Ovary (tissue), 9 donors: ENCODE results near the gene RAI14. TPM values are rescaled to one million over a fixed set of nuclear protein-coding genes. Genes with fewer than 3 reads are reported as not detected.
"Not testable (repeated sequence)": the region's sequence is repeated elsewhere in the genome, so short reads cannot be mapped to it uniquely, and the experiment has no call there.

Source experiments
- DNase-seq, 5 donors: peaks; one replicate each; pipeline ENCODE4 v3.0.0-alpha.2; 2019 to 2020
- H3K27ac ChIP-seq, 2 donors: fragments of 200-600 bp; one replicate each; pipeline versions ENCODE4 v1.5.1 to v1.8.0; 2019 to 2022
- H3K27me3 ChIP-seq: fragments of 200-600 bp; one replicate; pipeline ENCODE4 v1.8.0; 2022
- H3K36me3 ChIP-seq: fragments of 200-600 bp; sonication (generic); one replicate; pipeline ENCODE4 v1.5.1; 2019
- H3K4me1 ChIP-seq: one replicate; pipeline ENCODE4 v1.8.1; 2013; ENCODE audit warnings: mild to moderate bottlenecking, moderate library complexity; ENCODE audit not compliant: insufficient read depth
- H3K4me3 ChIP-seq: fragments of 200-600 bp; sonication (generic); one replicate; pipeline ENCODE4 v1.5.1; 2017
- H3K9me3 ChIP-seq, 2 donors: fragments of 200-600 bp in 1 of 2; sonication (generic) in 1 of 2; one replicate each; pipeline versions ENCODE4 v1.5.1 to v1.8.1; 2013 to 2019; ENCODE audit warnings: mild to moderate bottlenecking in 1 of 2, moderate library complexity in 1 of 2
- CTCF ChIP-seq, 3 donors: fragments of 450-650 bp in 2 of 3; fragments of 200-600 bp in 1 of 3; IDR thresholded peaks; one replicate each; pipeline versions ENCODE4 v1.5.1 to v1.8.0; 2016 to 2022; ENCODE audit warnings: antibody characterized with exemption in 3 of 3, mild to moderate bottlenecking in 1 of 3
- EP300 ChIP-seq: sonication (generic); formaldehyde crosslinking; IDR thresholded peaks from one replicate; pipeline ENCODE4 v1.6.1; 2017; ENCODE audit warnings: antibody characterized with exemption
- POLR2A ChIP-seq: fragments of 450-650 bp; IDR thresholded peaks from one replicate; pipeline ENCODE4 v1.6.1; 2017; ENCODE audit warnings: antibody characterized with exemption, mild to moderate bottlenecking, moderate library complexity
- WGBS, 3 donors: extraction: QIAGEN DNeasy Blood & Tissue Kit in 1 of 3; methylation state at CpG; one replicate each; pipeline versions ENCODE4 v1.1.5 to v1.1.7; 2013 to 2017; 5-methylcytosine and 5-hydroxymethylcytosine counted together
- intact Hi-C, 4 donors: fragments of 100-400 bp; cut with DNase I; formaldehyde crosslinking; loops; one replicate each; pipeline versions ENCODE4 v1.11.0 to v1.15.1; 2022 to 2023
- polyA plus RNA-seq, 2 donors: library from polyadenylated mRNA; stranded (reverse); fragments of 200-250 nt in 1 of 2; fragments of 350-450 nt in 1 of 2; fragmentation: Illumina TruSeq in 1 of 2; extraction: RNeasy Lipid Tissue Mini Kit (QIAGEN cat#74804) in 1 of 2; gene quantifications; one replicate each; pipeline ENCODE4 v1.2.3, GENCODE V29; 2013 to 2014
- total RNA-seq, 7 donors: library from RNA; depleted of rRNA in 2 of 7; stranded (reverse); fragments of >200 nt in 2 of 7; fragmentation: NEBNext Ultra II Directional in 3 of 7; extraction: Animal tissue kit (Norgen Biotek cat#: 25700) in 3 of 7; gene quantifications; one replicate each; pipeline versions ENCODE4 v1.1.0 to v1.2.4, GENCODE V29; 2016 to 2023
- donor health status: DM: no; HTN: no; CAD: no; lungs with moderate emphysema.
- donor health status: DM: no; HTN: no; CAD: no.
- donor health status: Bipolar disorder and iron deficiency.
- donor health status: DM: yes; HTN: yes; CAD: no.
- donor health status: DM: no; HTN: no; CAD: no.
- donor health status: DM: yes; HTN: yes; CAD: no.

Gene RAI14
- total and polyA plus RNA-seq, 9 donors: 8.2 to 36.1 (median 25.9) TPM

GRCh38 chr5:34698754-34699153, 42.6 kb downstream of the RAI14 start:
- no peak for DNase-seq
- Histone ChIP-seq H3K27ac (no peak overlapping the region), H3K27me3 (no peaks in the 10 kb centered on the region), H3K4me1 (peaks cover 4% of the 10 kb centered on the region), H3K9me3 (no peaks in the 10 kb centered on the region), H3K4me3 (no peak overlapping the region), H3K36me3 (no peaks in the 10 kb centered on the region)
- intact Hi-C loops: no loop called here
- TF ChIP-seq POLR2A (no peak), EP300 (no peak), CTCF (IDR thresholded peaks at IDR 0.05) (no peak)
- WGBS, 3 donors: 93 to 99% (median 97%) methylated on average over 6 of the region's 6 CpGs

GRCh38 chr5:34699155-34700077, 43.3 kb downstream of the RAI14 start:
- 88 to 90% (median 89%) methylated on average over 9 of the region's 9 CpGs for WGBS, 3 donors
- Histone ChIP-seq H3K4me1 (peaks cover 3% of the 10 kb centered on the region), H3K9me3 (no peaks in the 10 kb centered on the region), H3K4me3 (no peak overlapping the region), H3K27me3 (no peaks in the 10 kb centered on the region), H3K36me3 (no peaks in the 10 kb centered on the region), H3K27ac (no peak overlapping the region)
- DNase-seq: no peak
- intact Hi-C loops: no loop called here
- TF ChIP-seq CTCF (IDR thresholded peaks at IDR 0.05): no peak
- no peak for TF ChIP-seq EP300
- no peak for TF ChIP-seq POLR2A

GRCh38 chr5:34700078-34700452, 43.9 kb downstream of the RAI14 start:
- Histone ChIP-seq H3K4me3 (no peak overlapping the region), H3K4me1 (peaks cover 1% of the 10 kb centered on the region), H3K27me3 (no peaks in the 10 kb centered on the region), H3K36me3 (no peaks in the 10 kb centered on the region), H3K9me3 (no peaks in the 10 kb centered on the region), H3K27ac (no peak overlapping the region)
- DNase-seq: no peak
- TF ChIP-seq POLR2A (no peak), CTCF (IDR thresholded peaks at IDR 0.05) (no peak)
- WGBS, 3 donors: 96 to 99% (median 97%) methylated on average over 2 of the region's 2 CpGs
- intact Hi-C loops: no loop called here

GRCh38 chr5:34701442-34701841, 45.3 kb downstream of the RAI14 start:
- H3K27me3 ChIP-seq, DNase-seq, H3K36me3 ChIP-seq, H3K4me1 ChIP-seq, H3K9me3 ChIP-seq, intact Hi-C loops, H3K4me3 ChIP-seq, H3K27ac ChIP-seq: not testable (repeated sequence)
- WGBS, 3 donors: 95 to 97% (median 97%) methylated on average over 2 of the region's 2 CpGs
